ENCODE data around the gene CACNA1C. TPM values are rescaled to one million over a fixed set of nuclear protein-coding genes. Genes with fewer than 3 reads are reported as not detected.

The CACNA1C gene
- total RNA-seq, 1 donor from 2014 or later = 1.3 TPM

DNA sequence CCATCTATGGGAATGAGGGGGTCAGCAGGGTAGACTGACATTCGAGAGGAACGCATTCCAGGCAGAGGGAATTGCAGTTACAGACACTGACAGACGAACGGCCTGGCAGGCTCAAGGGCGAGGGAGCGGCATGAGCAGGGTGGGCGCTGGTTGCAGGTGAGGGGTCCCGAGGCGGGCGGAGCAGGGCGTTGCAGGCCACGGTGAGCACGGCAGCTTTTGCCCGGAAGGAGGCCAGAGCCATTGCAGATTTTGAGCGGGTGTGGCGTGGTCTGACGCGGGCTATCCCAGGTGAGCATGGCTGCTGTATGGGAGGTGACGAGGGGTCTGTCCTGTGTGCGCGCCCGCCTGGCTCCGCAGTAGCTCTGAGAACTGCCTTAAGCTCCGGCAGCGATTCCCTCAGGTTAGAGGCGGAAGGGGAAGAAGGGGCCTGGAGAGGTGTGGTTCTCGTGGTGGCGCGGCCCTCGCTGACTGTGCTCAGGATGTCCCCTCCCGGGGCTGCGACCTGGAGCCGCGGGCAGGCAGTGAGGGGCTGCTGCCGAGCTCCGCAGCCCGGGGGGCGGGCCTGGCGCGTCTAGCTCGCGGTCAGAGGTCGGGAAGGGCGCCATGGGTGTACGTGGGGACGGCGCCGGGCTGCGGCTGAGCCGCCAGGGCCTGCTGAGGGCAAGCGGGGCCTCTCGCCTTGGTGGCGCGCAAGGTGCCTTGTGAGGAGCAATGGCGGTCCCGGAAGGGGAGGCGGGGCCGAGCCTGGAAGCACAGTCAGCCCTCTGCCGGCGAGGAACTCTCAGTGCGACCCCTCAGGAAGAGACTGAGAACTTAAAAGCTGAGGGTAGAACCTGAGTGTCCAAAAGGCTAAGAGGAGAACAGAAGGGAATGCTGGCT is 177.1 kb downstream of the CACNA1C start:
- no peaks in the 10 kb centered on the region for H3K36me3 ChIP-seq (ENCODE audit: control insufficient read depth, insufficient read depth, low read length)
- H3K27me3 ChIP-seq (ENCODE audit: control insufficient read depth, insufficient read depth, low read length) = no peaks in the 10 kb centered on the region
- no peak overlapping the region for H3K4me3 ChIP-seq (ENCODE audit: low read depth, low read length)
- TF ChIP-seq, protein P1, sequence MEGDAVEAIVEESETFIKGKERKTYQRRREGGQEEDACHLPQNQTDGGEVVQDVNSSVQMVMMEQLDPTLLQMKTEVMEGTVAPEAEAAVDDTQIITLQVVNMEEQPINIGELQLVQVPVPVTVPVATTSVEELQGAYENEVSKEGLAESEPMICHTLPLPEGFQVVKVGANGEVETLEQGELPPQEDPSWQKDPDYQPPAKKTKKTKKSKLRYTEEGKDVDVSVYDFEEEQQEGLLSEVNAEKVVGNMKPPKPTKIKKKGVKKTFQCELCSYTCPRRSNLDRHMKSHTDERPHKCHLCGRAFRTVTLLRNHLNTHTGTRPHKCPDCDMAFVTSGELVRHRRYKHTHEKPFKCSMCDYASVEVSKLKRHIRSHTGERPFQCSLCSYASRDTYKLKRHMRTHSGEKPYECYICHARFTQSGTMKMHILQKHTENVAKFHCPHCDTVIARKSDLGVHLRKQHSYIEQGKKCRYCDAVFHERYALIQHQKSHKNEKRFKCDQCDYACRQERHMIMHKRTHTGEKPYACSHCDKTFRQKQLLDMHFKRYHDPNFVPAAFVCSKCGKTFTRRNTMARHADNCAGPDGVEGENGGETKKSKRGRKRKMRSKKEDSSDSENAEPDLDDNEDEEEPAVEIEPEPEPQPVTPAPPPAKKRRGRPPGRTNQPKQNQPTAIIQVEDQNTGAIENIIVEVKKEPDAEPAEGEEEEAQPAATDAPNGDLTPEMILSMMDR (IDR thresholded peaks at IDR 0.05; ENCODE audit: insufficient read depth, low read length, poor library complexity, severe bottlenecking) = peak; percentile 16
- DNase-seq (ENCODE audit: low read depth) = no peak

DNA sequence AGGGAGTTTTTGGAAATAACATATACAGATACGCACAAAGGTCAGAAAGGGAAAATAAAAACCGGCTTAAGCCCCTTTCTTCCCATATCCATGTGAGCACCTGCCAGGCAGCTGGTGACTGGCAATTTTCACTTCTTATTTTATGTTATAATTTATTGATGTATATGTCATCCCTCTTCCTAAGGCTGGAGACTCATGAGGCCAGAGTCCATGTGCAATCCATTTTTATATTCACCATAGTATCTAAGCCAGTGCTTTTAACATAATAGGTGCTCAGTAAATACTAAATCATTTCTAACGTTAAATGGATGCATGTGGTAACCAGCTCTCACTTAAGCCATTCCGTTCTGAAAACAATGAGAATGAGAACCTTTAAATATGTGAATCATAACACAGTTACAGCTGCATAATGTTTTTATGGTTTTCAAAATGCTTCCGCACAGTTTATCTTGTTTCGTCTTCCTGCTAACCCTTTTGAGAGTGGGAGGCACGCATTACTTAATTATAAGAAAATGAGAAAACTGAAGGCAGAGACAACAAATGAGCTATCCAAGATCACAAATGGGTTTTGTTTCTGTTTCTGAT is 178.3 kb downstream of the CACNA1C start:
- DNase-seq (ENCODE audit: low read depth) = no peak

DNA sequence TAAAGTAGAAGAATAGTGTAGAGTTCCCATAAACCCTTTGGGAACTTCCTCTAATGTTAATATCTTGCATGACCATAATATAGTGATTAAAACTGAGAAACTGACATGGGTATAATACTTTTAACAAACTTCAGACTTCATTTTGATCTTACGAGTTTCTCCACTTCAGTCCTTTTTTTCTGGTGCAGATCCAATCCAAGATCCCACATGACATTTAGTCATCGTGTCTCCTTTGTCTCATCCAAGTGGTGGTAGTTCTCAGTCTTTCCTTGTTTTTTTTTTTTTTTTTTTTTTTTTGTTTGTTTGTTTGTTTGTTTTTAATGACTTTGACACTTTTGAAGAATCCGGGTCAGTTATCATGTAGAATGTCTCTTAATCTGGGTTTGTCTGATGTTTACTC is 179.2 kb downstream of the CACNA1C start:
- H3K4me3 ChIP-seq (ENCODE audit: low read depth, low read length) = no peak overlapping the region
- TF ChIP-seq, protein P1 (IDR thresholded peaks at IDR 0.05; ENCODE audit: insufficient read depth, low read length, poor library complexity, severe bottlenecking) = no peak
- no peak for DNase-seq (ENCODE audit: low read depth)
- no peaks in the 10 kb centered on the region for H3K27me3 ChIP-seq (ENCODE audit: control insufficient read depth, insufficient read depth, low read length)
- no peaks in the 10 kb centered on the region for H3K36me3 ChIP-seq (ENCODE audit: control insufficient read depth, insufficient read depth, low read length)

More for the DNA sequence above, 178.3 kb downstream of the CACNA1C start:
- TF ChIP-seq, protein P1 (IDR thresholded peaks at IDR 0.05; ENCODE audit: insufficient read depth, low read length, poor library complexity, severe bottlenecking) = no peak
- no peaks in the 10 kb centered on the region for H3K36me3 ChIP-seq (ENCODE audit: control insufficient read depth, insufficient read depth, low read length)
- H3K27me3 ChIP-seq (ENCODE audit: control insufficient read depth, insufficient read depth, low read length) = no peaks in the 10 kb centered on the region
- H3K4me3 ChIP-seq (ENCODE audit: low read depth, low read length) = no peak overlapping the region

DNA sequence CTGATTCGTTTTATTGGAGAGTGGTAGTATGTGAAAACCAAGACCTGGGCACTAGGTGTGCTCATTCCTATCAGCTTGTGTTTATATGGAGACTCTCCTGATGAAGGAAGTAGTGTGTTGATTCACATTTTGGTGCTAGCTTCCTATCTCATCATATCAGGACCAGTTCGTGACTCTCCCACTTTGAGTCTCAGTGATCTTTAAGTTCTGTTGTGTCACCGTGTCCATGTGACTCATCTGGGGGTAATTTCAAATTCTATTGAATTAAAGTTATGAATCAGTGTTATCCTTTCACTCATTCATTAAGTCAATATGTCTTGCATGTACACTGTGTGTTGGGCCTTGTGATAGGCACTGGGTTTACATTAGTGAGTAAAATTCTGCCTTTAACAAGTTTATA is 180.2 kb downstream of the CACNA1C start:
- no peak overlapping the region for H3K4me3 ChIP-seq (ENCODE audit: low read depth, low read length)
- TF ChIP-seq, protein P1 (IDR thresholded peaks at IDR 0.05; ENCODE audit: insufficient read depth, low read length, poor library complexity, severe bottlenecking) = no peak
- no peaks in the 10 kb centered on the region for H3K27me3 ChIP-seq (ENCODE audit: control insufficient read depth, insufficient read depth, low read length)
- DNase-seq (ENCODE audit: low read depth) = no peak
- H3K36me3 ChIP-seq (ENCODE audit: control insufficient read depth, insufficient read depth, low read length) = no peaks in the 10 kb centered on the region

DNA sequence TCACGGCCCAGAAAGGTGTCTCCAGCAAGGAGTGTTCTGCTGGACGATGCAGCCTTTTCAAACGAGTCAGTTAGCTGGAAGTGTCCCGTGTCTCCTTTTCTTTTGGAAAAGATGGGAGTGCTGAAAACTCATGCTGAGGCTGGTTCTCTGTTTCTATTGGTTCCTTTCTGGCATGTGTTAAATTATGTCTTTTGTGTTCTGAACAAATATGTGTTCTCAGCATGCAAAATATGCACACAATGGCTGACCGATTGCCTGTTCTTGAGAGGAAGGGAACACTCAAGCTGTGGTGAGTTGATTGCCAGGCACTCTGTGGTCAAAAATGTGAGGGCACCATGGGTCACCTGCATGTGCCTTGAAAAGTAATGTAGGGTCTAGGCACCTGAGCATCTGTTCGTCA is 181.3 kb downstream of the CACNA1C start:
- no peak overlapping the region for H3K4me3 ChIP-seq (ENCODE audit: low read depth, low read length)
- no peaks in the 10 kb centered on the region for H3K36me3 ChIP-seq (ENCODE audit: control insufficient read depth, insufficient read depth, low read length)
- TF ChIP-seq, protein P1 (IDR thresholded peaks at IDR 0.05; ENCODE audit: insufficient read depth, low read length, poor library complexity, severe bottlenecking) = no peak

More for the DNA sequence above, 181.3 kb downstream of the CACNA1C start:
- no peak for DNase-seq (ENCODE audit: low read depth)
- H3K27me3 ChIP-seq (ENCODE audit: control insufficient read depth, insufficient read depth, low read length) = peaks cover 2% of the 10 kb centered on the region

Measured in kidney epithelial cell (primary cell).